ENCODE measurements around the gene YBEY.

The YBEY gene

DNA sequence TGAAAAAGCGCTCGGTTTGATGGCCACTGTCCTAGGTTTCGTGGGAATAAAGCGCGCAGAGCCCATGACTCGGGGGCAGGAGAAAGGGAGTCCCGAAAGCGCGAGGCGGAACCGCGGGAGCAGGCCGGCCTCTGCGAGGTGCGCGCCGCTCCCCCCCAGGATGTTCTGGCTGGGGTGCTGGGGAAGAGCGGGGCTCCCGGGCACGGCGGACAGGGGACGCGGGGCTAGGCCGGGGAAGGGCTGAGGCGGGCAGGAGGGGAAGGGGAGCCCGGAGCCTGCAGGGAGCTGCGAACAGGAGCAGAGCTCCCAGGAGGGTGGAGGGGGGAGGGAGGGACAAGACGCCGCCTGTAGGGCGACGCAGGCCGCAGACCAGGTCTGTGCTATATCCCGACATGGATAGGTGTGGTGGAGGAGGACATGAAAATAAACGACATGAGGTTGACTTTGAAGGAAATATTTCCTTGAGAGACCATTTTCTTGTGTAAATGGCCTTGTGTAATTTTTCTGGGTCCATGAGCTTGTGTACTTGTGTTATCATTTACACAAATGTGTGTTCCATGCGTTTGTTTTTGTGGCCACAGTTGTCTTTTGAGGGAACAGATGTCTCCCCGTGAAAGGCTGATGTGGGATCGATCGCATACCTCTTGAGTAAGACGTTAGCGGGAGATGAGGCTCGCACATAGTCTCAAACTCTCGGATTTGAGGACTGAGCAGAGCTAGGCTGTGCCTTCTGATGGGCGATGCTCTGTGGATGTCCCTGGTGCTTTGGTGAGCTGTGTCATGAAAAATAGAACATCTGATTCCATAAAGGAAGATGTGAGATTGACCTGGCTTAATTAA lies 39.2 kb downstream of the YBEY start:
- no peak for DNase-seq (ENCODE audit: low read depth in 2 of 2, low spot score in 1 of 2)

GRCh38 chr21:46326110-46326703 lies 40.1 kb downstream of the YBEY start:
- no peak for DNase-seq (ENCODE audit: low read depth in 2 of 2, low spot score in 1 of 2)

- DNase-seq (ENCODE audit: low read depth in 2 of 2, low spot score in 1 of 2), result no peak
These were observed 41.6 kb downstream of the YBEY start for GRCh38 chr21:46327711-46328110.

GRCh38 chr21:46328151-46328550 lies 42.0 kb downstream of the YBEY start:
- no peak for DNase-seq (ENCODE audit: low read depth in 2 of 2, low spot score in 1 of 2)

DNA sequence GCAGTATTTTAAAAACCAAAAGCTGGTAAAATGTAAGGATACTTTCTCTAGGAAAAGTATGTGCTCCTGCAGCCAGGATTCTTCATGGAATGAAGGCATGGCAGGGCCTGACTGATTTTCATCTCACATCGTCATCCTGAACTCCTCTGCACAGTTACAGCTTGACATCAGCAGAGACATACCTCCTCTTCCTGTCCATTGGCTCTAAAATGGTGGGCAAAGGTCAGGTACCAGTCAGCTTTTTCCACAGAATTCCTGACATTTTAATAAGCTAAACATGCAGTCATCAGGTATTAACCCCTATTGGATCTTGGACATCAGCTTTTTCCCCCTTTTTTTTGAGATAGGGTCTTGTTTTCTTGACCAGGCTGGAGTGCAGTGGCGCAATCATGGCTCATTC lies 43.7 kb downstream of the YBEY start:
- no peak for DNase-seq (ENCODE audit: low read depth in 2 of 2, low spot score in 1 of 2)

- no peak for DNase-seq (ENCODE audit: low read depth in 2 of 2, low spot score in 1 of 2)
These were observed 48.4 kb downstream of the YBEY start for GRCh38 chr21:46334351-46335140.

- DNase-seq (ENCODE audit: low read depth in 2 of 2, low spot score in 1 of 2), result no peak
These were observed 50.5 kb downstream of the YBEY start for GRCh38 chr21:46336603-46337002.

GRCh38 chr21:46340998-46341397 lies 54.9 kb downstream of the YBEY start:
- DNase-seq (ENCODE audit: low read depth in 2 of 2, low spot score in 1 of 2), result no peak

GRCh38 chr21:46344219-46344915 lies 58.2 kb downstream of the YBEY start:
- DNase-seq (ENCODE audit: low read depth in 2 of 2, low spot score in 1 of 2), result no peak

DNA sequence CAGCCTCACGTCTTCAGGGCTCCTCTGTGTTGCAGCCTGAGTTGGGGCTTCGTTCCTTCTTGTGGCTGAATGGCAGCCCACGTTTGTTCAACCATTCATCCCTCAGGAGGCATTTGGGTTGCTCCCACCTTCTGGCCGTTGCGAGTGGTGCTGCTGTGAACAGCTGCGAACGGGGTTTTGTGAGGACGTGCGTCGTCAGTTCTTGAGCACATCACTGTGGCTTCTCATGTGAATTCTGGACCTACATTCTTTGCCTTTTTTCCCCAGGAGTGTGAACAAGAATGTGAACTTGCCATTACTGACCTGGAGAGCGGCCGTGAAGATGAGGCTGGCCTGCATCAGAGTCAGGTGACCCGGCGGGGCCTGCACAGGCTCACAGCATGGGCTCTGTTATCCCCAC lies 59.7 kb downstream of the YBEY start:
- DNase-seq (ENCODE audit: low read depth in 2 of 2, low spot score in 1 of 2), result no peak

- no peak for DNase-seq (ENCODE audit: low read depth in 2 of 2, low spot score in 1 of 2)
These were observed 60.4 kb downstream of the YBEY start for GRCh38 chr21:46346296-46347202.

- no peak for DNase-seq (ENCODE audit: low read depth in 2 of 2, low spot score in 1 of 2)
These were observed 61.0 kb downstream of the YBEY start for GRCh38 chr21:46347203-46347550.

Measured in stimulated activated CD8-positive, alpha-beta memory T cell treated with anti-CD3 and anti-CD28 coated beads, Interleukin-4, amount 100 ng/mL, for 4 hours (primary cell).